Measurements from ENCODE around the gene PMEPA1.

Gene PMEPA1

GRCh38 chr20:57603120-57603519 is 106.7 kb downstream of the PMEPA1 start:
- DNase-seq: no peak

GRCh38 chr20:57601737-57602136 is 108.1 kb downstream of the PMEPA1 start:
- no peak for DNase-seq

- no peak for DNase-seq
These were observed 108.6 kb downstream of the PMEPA1 start for GRCh38 chr20:57601211-57601570.

GRCh38 chr20:57600320-57601210 is 109.2 kb downstream of the PMEPA1 start:
- DNase-seq: no peak

GRCh38 chr20:57598491-57598890 is 111.3 kb downstream of the PMEPA1 start:
- DNase-seq: no peak
